ENCODE data around the gene EFCAB12.

DNA sequence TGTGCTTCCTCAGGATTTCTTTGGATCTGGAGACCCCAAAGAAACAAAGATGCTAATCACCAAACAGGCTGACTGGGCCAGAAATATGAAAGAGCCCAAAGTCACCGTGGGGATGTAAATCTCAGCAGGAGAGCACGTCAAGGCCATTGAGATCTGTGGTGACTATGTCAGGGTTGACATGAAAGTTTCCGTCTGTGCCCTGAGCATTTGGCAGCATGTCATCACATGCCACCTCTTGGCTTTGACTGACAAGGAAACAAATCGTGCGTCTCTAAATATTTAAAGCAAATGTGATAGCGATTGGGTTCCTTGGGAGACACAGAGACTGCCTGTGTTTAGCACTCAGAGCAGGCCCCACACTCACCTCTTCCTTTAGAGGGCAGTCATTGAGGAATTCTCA, 35.2 kb downstream of the EFCAB12 start:
- TF ChIP-seq CTCF (IDR thresholded peaks at IDR 0.05) (no peak), POLR2A (IDR thresholded peaks at IDR 0.05) (no peak)
